Vagina (tissue), 2 donors: ENCODE results near the gene CPA1. TPM values are rescaled to one million over a fixed set of nuclear protein-coding genes. Genes with fewer than 3 reads are reported as not detected.

Experiments used
- DNase-seq, 2 donors: peaks; one replicate each; pipeline ENCODE4 v3.0.0-alpha.2; 2017; ENCODE audit errors: extremely low spot score in 2 of 2
- H3K27ac ChIP-seq: fragments of 200-600 bp; sonication (generic); one replicate; pipeline ENCODE4 v1.5.1; 2019
- H3K27me3 ChIP-seq: fragments of 200-600 bp; sonication (generic); one replicate; pipeline ENCODE4 v1.5.1; 2019
- H3K36me3 ChIP-seq, 2 donors: fragments of 200-600 bp; sonication (generic); one replicate each; pipeline ENCODE4 v1.5.1; 2017 to 2019
- H3K4me1 ChIP-seq: fragments of 200-600 bp; sonication (generic); one replicate; pipeline ENCODE4 v1.5.1; 2019
- H3K4me3 ChIP-seq, 2 donors: fragments of 200-600 bp; sonication (generic); 1 replicate in 1 of 2; 2 replicates in 1 of 2; pipeline ENCODE4 v1.5.1; 2016 to 2019
- H3K9me3 ChIP-seq: fragments of 200-600 bp; sonication (generic); one replicate; pipeline ENCODE4 v1.5.1; 2019
- POLR2A ChIP-seq, 2 donors: fragments of 450-650 bp; IDR thresholded peaks; one replicate each; pipeline ENCODE4 v1.6.1; 2017; ENCODE audit warnings: antibody characterized with exemption in 2 of 2, mild to moderate bottlenecking in 2 of 2, moderate library complexity in 2 of 2
- POLR2AphosphoS5 ChIP-seq, 2 donors: sonication (generic); formaldehyde crosslinking; IDR thresholded peaks; one replicate each; pipeline ENCODE4 v1.9.0; 2017; ENCODE audit warnings: antibody characterized with exemption in 2 of 2, mild to moderate bottlenecking in 2 of 2, low read depth in 1 of 2; ENCODE audit not compliant: insufficient read depth in 1 of 2
- intact Hi-C: fragments of 100-400 bp; cut with DNase I; formaldehyde crosslinking; loops from one replicate; pipeline ENCODE4 v1.15.1; 2023
- total RNA-seq: library from RNA; depleted of rRNA; stranded (reverse); fragments of >200 nt; gene quantifications from one replicate; pipeline ENCODE4 v1.2.3, GENCODE V29; 2016
- TF ChIP-seq, protein P1 (sequence below), 3 experiments: fragments of 450-650 bp in 2 of 3; fragments of 200-600 bp in 1 of 3; sonication (generic) in 1 of 3; IDR thresholded peaks; one replicate each; pipeline ENCODE4 v1.5.1; 2017 to 2019; ENCODE audit warnings: antibody characterized with exemption in 3 of 3, mild to moderate bottlenecking in 2 of 3, moderate library complexity in 2 of 3

The CPA1 gene
- total RNA-seq, 1 donor from 2014 or later: not detected

DNA sequence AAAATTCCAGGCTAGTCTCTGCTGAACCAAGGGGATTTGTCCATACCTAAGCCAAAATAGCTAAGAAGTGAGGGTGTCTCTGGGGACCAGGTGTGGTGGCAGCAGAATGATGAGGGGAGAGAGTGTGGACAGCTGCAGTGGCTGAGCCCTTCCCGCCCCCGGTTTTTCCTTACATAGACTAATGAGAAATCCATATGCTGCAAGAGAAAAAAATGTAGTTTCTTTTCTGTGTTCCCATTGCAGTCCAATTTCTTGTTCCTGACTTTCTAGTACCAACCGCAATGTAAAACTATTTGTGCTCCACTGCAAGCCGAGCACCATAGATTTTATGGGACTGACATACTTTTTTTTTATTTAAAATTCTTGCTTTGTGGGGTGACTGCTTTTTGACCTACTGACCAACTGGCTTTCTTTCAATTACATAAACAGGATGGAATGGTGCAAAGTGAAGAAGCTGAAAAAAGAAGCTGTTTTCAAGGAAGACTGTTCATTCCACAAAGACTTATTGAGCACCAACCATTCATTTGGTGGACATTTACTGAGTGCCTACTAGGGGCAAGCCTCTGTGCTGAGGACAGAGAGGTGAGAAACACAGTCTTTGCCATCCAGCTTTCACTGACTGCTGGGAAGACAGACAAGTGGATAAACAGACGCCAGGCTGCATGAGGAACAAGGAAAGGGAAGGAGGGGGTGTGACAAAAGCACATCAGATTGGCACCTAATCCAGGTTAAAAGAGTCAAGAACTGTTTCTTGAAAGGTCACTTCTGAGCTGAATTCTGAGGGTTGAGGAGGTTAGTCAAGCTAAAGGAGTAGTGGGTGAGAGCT is 50.8 kb downstream of the CPA1 start:
- intact Hi-C loops: no loop called here
- no peaks in the 10 kb centered on the region for H3K27me3 ChIP-seq
- TF ChIP-seq POLR2AphosphoS5 (IDR thresholded peaks at IDR 0.05; ENCODE audit: insufficient read depth in 1 of 2, low read depth in 1 of 2) (no peak), POLR2A (IDR thresholded peaks at IDR 0.05) (no peak)
- TF ChIP-seq, protein P1, sequence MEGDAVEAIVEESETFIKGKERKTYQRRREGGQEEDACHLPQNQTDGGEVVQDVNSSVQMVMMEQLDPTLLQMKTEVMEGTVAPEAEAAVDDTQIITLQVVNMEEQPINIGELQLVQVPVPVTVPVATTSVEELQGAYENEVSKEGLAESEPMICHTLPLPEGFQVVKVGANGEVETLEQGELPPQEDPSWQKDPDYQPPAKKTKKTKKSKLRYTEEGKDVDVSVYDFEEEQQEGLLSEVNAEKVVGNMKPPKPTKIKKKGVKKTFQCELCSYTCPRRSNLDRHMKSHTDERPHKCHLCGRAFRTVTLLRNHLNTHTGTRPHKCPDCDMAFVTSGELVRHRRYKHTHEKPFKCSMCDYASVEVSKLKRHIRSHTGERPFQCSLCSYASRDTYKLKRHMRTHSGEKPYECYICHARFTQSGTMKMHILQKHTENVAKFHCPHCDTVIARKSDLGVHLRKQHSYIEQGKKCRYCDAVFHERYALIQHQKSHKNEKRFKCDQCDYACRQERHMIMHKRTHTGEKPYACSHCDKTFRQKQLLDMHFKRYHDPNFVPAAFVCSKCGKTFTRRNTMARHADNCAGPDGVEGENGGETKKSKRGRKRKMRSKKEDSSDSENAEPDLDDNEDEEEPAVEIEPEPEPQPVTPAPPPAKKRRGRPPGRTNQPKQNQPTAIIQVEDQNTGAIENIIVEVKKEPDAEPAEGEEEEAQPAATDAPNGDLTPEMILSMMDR (IDR thresholded peaks at IDR 0.05): no peak
- H3K4me3 ChIP-seq: peak overlapping the region in 1 of 2 donors; percentile 7
- no peaks in the 10 kb centered on the region for H3K9me3 ChIP-seq
- no peak for DNase-seq
- peaks cover 25% of the 10 kb centered on the region for H3K4me1 ChIP-seq
- H3K36me3 ChIP-seq: no peaks in the 10 kb centered on the region
- H3K27ac ChIP-seq: peak overlapping the region; percentile 47

DNA sequence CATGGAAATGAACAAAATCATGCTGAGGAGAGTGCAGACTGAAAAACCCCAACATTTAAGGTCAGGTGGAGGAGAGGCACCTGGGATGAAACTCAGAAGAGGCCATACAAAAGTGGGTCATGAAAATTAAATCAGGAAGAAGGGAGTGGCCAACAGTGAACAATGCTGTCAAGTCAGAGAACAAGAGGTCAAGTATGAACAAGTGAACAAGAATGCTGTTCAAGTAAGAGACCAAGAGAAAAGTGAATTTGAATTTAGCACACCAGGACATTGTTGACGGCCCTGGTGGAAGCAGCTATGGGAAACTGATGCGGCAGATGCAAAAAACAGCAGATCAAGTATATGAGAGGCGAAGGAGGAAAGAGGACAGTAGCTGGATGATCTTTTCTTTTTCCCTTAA is 52.6 kb downstream of the CPA1 start:
- Histone ChIP-seq H3K4me1 (peaks cover 25% of the 10 kb centered on the region), H3K27me3 (no peaks in the 10 kb centered on the region), H3K4me3 (no peak overlapping the region), H3K36me3 (no peaks in the 10 kb centered on the region), H3K27ac (no peak overlapping the region), H3K9me3 (no peaks in the 10 kb centered on the region)
- TF ChIP-seq, protein P1 (IDR thresholded peaks at IDR 0.05): no peak
- TF ChIP-seq POLR2AphosphoS5 (IDR thresholded peaks at IDR 0.05; ENCODE audit: insufficient read depth in 1 of 2, low read depth in 1 of 2): no peak
- no peak for TF ChIP-seq POLR2A (IDR thresholded peaks at IDR 0.05)
- DNase-seq: no peak
- intact Hi-C loops: no loop called here

DNA sequence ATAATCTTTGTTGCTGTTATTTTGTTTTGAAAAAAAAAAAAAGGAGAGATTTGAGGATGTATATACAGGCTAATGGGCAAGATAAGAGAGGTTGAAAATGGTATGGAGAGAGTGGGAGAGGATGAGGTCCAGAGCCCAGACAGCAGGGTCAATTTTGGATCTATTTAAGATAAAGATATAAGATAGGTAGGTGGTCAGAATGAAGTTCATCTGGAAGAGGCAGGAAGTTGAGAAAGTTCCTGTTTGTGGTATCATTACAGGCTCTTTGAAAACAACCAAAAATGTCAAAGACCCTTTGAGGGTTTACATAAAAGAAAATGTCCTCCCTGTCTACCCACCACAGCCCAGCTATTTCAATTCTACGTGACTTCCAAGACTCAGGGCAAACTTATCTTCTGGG is 53.0 kb downstream of the CPA1 start:
- H3K9me3 ChIP-seq: no peaks in the 10 kb centered on the region
- peaks cover 25% of the 10 kb centered on the region for H3K4me1 ChIP-seq
- H3K4me3 ChIP-seq: no peak overlapping the region
- intact Hi-C loops: no loop called here
- TF ChIP-seq POLR2A (IDR thresholded peaks at IDR 0.05) (no peak), POLR2AphosphoS5 (IDR thresholded peaks at IDR 0.05; ENCODE audit: insufficient read depth in 1 of 2, low read depth in 1 of 2) (no peak)
- TF ChIP-seq, protein P1 (IDR thresholded peaks at IDR 0.05): no peak
- H3K36me3 ChIP-seq: no peaks in the 10 kb centered on the region
- H3K27ac ChIP-seq: no peak overlapping the region
- DNase-seq: no peak
- no peaks in the 10 kb centered on the region for H3K27me3 ChIP-seq

DNA sequence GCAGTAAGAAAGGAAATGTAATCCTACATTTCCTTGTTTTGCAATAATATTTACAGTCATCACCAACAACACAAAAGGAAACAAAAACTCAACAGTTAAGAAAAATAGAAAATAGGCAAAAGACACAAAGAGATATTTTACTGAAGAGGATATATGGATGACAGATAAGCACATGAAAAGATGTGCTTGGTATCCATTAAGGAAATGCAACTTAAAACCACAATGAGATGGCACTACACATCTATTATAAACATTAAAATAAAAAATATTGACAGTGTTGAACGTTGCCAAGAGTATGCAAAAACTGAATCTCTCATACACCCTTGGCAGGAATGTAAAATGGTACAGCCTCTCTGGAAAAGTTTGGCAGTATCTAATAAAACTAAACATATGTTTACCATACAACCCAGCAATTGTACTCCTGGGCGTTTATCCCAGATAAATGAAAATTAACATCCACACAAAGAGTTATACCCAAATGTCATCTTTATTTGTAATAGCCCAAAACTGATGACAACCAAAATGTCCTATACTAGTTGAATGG is 55.1 kb downstream of the CPA1 start:
- Histone ChIP-seq H3K9me3 (no peaks in the 10 kb centered on the region), H3K4me3 (no peak overlapping the region), H3K36me3 (no peaks in the 10 kb centered on the region), H3K4me1 (peaks cover 13% of the 10 kb centered on the region), H3K27ac (no peak overlapping the region), H3K27me3 (no peaks in the 10 kb centered on the region)
- intact Hi-C loops: no loop called here
- no peak for DNase-seq
- TF ChIP-seq POLR2AphosphoS5 (IDR thresholded peaks at IDR 0.05; ENCODE audit: insufficient read depth in 1 of 2, low read depth in 1 of 2) (no peak), POLR2A (IDR thresholded peaks at IDR 0.05) (no peak)
- TF ChIP-seq, protein P1 (IDR thresholded peaks at IDR 0.05): no peak

DNA sequence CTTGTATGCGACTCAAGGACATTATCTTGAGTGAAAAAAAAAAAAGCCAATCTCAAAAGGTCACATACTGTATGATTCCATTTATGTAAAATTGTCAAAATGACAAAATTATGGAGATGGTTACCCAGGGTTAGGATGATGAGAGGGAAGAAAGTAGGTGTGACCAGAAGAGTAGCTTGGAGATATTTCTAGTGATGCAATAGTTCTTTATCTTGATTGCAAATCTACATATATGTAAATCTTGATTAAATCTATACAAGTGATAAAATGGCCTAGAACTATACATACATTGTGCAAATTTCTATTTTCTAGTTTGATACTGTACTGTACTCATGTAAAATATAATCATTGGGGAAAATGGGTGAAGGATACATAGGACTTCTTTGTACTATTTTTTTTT is 56.0 kb downstream of the CPA1 start:
- intact Hi-C loops: no loop called here
- H3K4me1 ChIP-seq: peaks cover 6% of the 10 kb centered on the region
- H3K4me3 ChIP-seq: no peak overlapping the region

More for the DNA sequence above, 56.0 kb downstream of the CPA1 start:
- Histone ChIP-seq H3K27ac (no peak overlapping the region), H3K9me3 (no peaks in the 10 kb centered on the region), H3K27me3 (no peaks in the 10 kb centered on the region), H3K36me3 (no peaks in the 10 kb centered on the region)
- TF ChIP-seq POLR2AphosphoS5 (IDR thresholded peaks at IDR 0.05; ENCODE audit: insufficient read depth in 1 of 2, low read depth in 1 of 2) (no peak), POLR2A (IDR thresholded peaks at IDR 0.05) (no peak)
- TF ChIP-seq, protein P1 (IDR thresholded peaks at IDR 0.05): no peak
- DNase-seq: no peak
